SK-N-SH treated with all-trans-retinoic acid at 6 μM for 48 hours (cell line): ENCODE data around the gene GNMT.

Experiments
- ATAC-seq: fragments of 200-7000 bp; cut with Tn5 transposase; 3 replicates; pipeline ENCODE4 v1.9.1; 2020; ENCODE audit warnings: mild to moderate bottlenecking, moderate library complexity
- ARNTL ChIP-seq: fragments of 450-650 bp; formaldehyde crosslinking; IDR thresholded peaks from 2 replicates; pipeline ENCODE4 v1.5.0; 2020; ENCODE audit warnings: low read depth, mild to moderate bottlenecking, moderate library complexity, borderline replicate concordance
- CREB5 ChIP-seq: fragments of 250-450 bp; sonication (Bioruptor Pico); IDR thresholded peaks from 2 replicates; pipeline ENCODE4 v1.5.1; 2020; ENCODE audit warnings: low read depth, mild to moderate bottlenecking, moderate library complexity
- CSDC2 ChIP-seq: fragments of 250-450 bp; sonication (Bioruptor Pico); IDR thresholded peaks from 2 replicates; pipeline ENCODE4 v1.5.0; 2020; ENCODE audit warnings: mild to moderate bottlenecking, moderate library complexity
- CSRNP3 ChIP-seq: fragments of 250-450 bp; sonication (Bioruptor Pico); IDR thresholded peaks from 2 replicates; pipeline ENCODE4 v1.5.1; 2021; ENCODE audit warnings: mild to moderate bottlenecking, moderate library complexity
- ESRRG ChIP-seq: fragments of 250-450 bp; sonication (Bioruptor Pico); IDR thresholded peaks from 2 replicates; pipeline ENCODE4 v1.6.1; 2021; ENCODE audit warnings: mild to moderate bottlenecking
- GLIS3 ChIP-seq: fragments of 250-450 bp; sonication (Bioruptor Pico); IDR thresholded peaks from 2 replicates; pipeline ENCODE4 v1.5.0; 2020; ENCODE audit warnings: mild to moderate bottlenecking, moderate library complexity
- ISL1 ChIP-seq: fragments of 250-450 bp; sonication (Bioruptor Pico); IDR thresholded peaks from 2 replicates; pipeline ENCODE4 v2.1.2; 2022; ENCODE audit warnings: mild to moderate bottlenecking, moderate library complexity
- OSR1 ChIP-seq: fragments of 250-450 bp; sonication (Bioruptor Pico); IDR thresholded peaks from 2 replicates; pipeline ENCODE4 v1.8.0; 2022; ENCODE audit warnings: moderate library complexity, mild to moderate bottlenecking, inconsistent platforms
- RARB ChIP-seq: fragments of 250-450 bp; sonication (Bioruptor Pico); IDR thresholded peaks from 2 replicates; pipeline ENCODE4 v1.8.0; 2021; ENCODE audit warnings: mild to moderate bottlenecking, moderate library complexity
- SNAI2 ChIP-seq: fragments of 250-450 bp; sonication (Bioruptor Pico); IDR thresholded peaks from 2 replicates; pipeline ENCODE4 v1.5.0; 2020; ENCODE audit warnings: mild to moderate bottlenecking, moderate library complexity
- TCF4 ChIP-seq: fragments of 250-450 bp; sonication (Bioruptor Pico); IDR thresholded peaks from 2 replicates; pipeline ENCODE4 v1.8.0; 2021; ENCODE audit warnings: mild to moderate bottlenecking, moderate library complexity, borderline replicate concordance
- TOX ChIP-seq: fragments of 250-450 bp; sonication (Bioruptor Pico); IDR thresholded peaks from 2 replicates; pipeline ENCODE4 v1.8.0; 2021; ENCODE audit warnings: mild to moderate bottlenecking, moderate library complexity, borderline replicate concordance
- TSHZ2 ChIP-seq: fragments of 250-450 bp; sonication (Bioruptor Pico); IDR thresholded peaks from 2 replicates; pipeline ENCODE4 v1.5.0; 2020; ENCODE audit warnings: mild to moderate bottlenecking, moderate library complexity
- ZFP3 ChIP-seq: fragments of 250-450 bp; sonication (Bioruptor Pico); IDR thresholded peaks from 2 replicates; pipeline ENCODE4 v1.5.0; 2020; ENCODE audit warnings: mild to moderate bottlenecking, moderate library complexity
- ZFP30 ChIP-seq: fragments of 450-650 bp; formaldehyde crosslinking; IDR thresholded peaks from 2 replicates; pipeline ENCODE4 v1.5.0; 2022; ENCODE audit warnings: mild to moderate bottlenecking, moderate library complexity
- ZNF70 ChIP-seq: fragments of 450-650 bp; formaldehyde crosslinking; IDR thresholded peaks from 2 replicates; pipeline ENCODE4 v1.5.0; 2020; ENCODE audit warnings: mild to moderate bottlenecking, moderate library complexity
- ZNF8 ChIP-seq: fragments of 450-650 bp; formaldehyde crosslinking; IDR thresholded peaks from 2 replicates; pipeline ENCODE4 v1.5.0; 2020; ENCODE audit warnings: mild to moderate bottlenecking, moderate library complexity

GNMT gene

GRCh38 chr6:42963179-42963854 is 2.8 kb downstream of the GNMT start:
- peak; percentile 14 for ATAC-seq
- no peak for TF ChIP-seq CSRNP3 (CRISPR knock-in tag)
- no peak for TF ChIP-seq TSHZ2 (CRISPR knock-in tag)
- no peak for TF ChIP-seq ARNTL (CRISPR knock-in tag)
- no peak for TF ChIP-seq ESRRG (CRISPR knock-in tag)
- no peak for TF ChIP-seq ZFP3 (CRISPR knock-in tag)
- TF ChIP-seq ZFP30 (CRISPR knock-in tag), result no peak
- no peak for TF ChIP-seq ZNF8 (CRISPR knock-in tag)
- no peak for TF ChIP-seq CREB5 (CRISPR knock-in tag)
- no peak for TF ChIP-seq TCF4 (CRISPR knock-in tag)
- no peak for TF ChIP-seq OSR1 (CRISPR knock-in tag)

- TF ChIP-seq ZNF8 (CRISPR knock-in tag) (no peak), CSDC2 (CRISPR knock-in tag) (no peak), CSRNP3 (CRISPR knock-in tag) (no peak)
- peak; percentile 83 for ATAC-seq
Measured at GRCh38 chr6:42963855-42964605, 3.5 kb downstream of the GNMT start.

GRCh38 chr6:42966571-42966970 is 6.0 kb downstream of the GNMT start:
- TF ChIP-seq TOX (CRISPR knock-in tag), result no peak
- no peak for TF ChIP-seq CREB5 (CRISPR knock-in tag)
- no peak for TF ChIP-seq ZNF8 (CRISPR knock-in tag)
- TF ChIP-seq TSHZ2 (CRISPR knock-in tag), result no peak
- no peak for TF ChIP-seq RARB (CRISPR knock-in tag)
- ATAC-seq, result no peak

GRCh38 chr6:42967228-42967627 is 6.7 kb downstream of the GNMT start:
- no peak for ATAC-seq
- TF ChIP-seq GLIS3 (no peak), ISL1 (CRISPR knock-in tag) (no peak), TSHZ2 (CRISPR knock-in tag) (no peak), TOX (CRISPR knock-in tag) (no peak), CREB5 (CRISPR knock-in tag) (no peak), SNAI2 (CRISPR knock-in tag) (no peak), ZNF70 (no peak)
